K562 (cell line): ENCODE results near the gene GABARAPL1. TPM values are rescaled to one million over a fixed set of nuclear protein-coding genes. Genes with fewer than 3 reads are reported as not detected.

Experiments
- ATAC-seq: fragments of 200-7000 bp; cut with Tn5 transposase; 3 replicates; pipeline ENCODE4 v1.9.1; 2020; ENCODE audit warnings: moderate library complexity
- BruUV-seq: library from RNA; stranded (reverse); fragments of 400-500 nt; replicated peaks from 2 replicates; lab custom pipeline; 2021; lab: Mats Ljungman, UMichigan
- CTCF ChIA-PET: fragments of 300-600 bp; formaldehyde crosslinking; extraction: SDS; loops from one replicate; lab custom pipeline; 2021; ENCODE audit warnings: low intra/inter-chr PET ratio; lab: Yijun Ruan, JAX
- POLR2A ChIA-PET: fragments of 300-600, 350-650 bp; sonication (Branson Sonifier 250); formaldehyde crosslinking; extraction: SDS; loops from one replicate; lab custom pipeline; 2021; ENCODE audit warnings: antibody characterized with exemption, inconsistent platforms; lab: Yijun Ruan, JAX
- DNase-seq, 4 experiments: peaks; one replicate each; pipeline versions ENCODE4 v3.0.0 to v3.0.0-alpha.2; 2011 to 2018; ENCODE audit warnings: low spot score in 3 of 4, mixed read lengths in 3 of 4; ENCODE audit errors: extremely low read depth in 1 of 4
- FAIRE-seq: peaks from 2 replicates; lab custom pipeline; 2011; peaks lifted over from hg19 to GRCh38; lab: Jason Lieb, UNC
- H2AFZ ChIP-seq: 2 replicates; pipeline ENCODE4 v1.6.0; 2011; ENCODE audit warnings: low read depth, low read length, control low read depth, inconsistent platforms
- H3K27ac ChIP-seq: fragments of 200-600 bp; 3 replicates; pipeline ENCODE4 v1.8.0; 2011; ENCODE audit warnings: low read depth, mild to moderate bottlenecking, control low read depth, inconsistent platforms, low read length, moderate library complexity, mixed read lengths; ENCODE audit errors: extremely low read depth
- H3K27me3 ChIP-seq, 2 experiments: fragments of 300-600 bp in 1 of 2; 2 replicates in 1 of 2; 3 replicates in 1 of 2; pipeline versions ENCODE4 v1.6.0 to v1.8.0; 2011; ENCODE audit warnings: inconsistent platforms in 2 of 2, low read length in 2 of 2, mild to moderate bottlenecking in 1 of 2, mixed read lengths in 1 of 2, moderate library complexity in 1 of 2; ENCODE audit not compliant: control insufficient read depth in 2 of 2, insufficient read depth in 2 of 2
- H3K36me3 ChIP-seq: fragments of 300-600 bp; 3 replicates; pipeline ENCODE4 v1.8.0; 2011; ENCODE audit warnings: mild to moderate bottlenecking, low read length, inconsistent platforms; ENCODE audit not compliant: control insufficient read depth, insufficient read depth
- H3K4me1 ChIP-seq, 2 experiments: fragments of 200-600 bp in 1 of 2; replicated peaks in 1 of 2; 2 replicates in 1 of 2; 3 replicates in 1 of 2; pipeline versions ENCODE4 v1.5.1 to v1.8.0; 2011; ENCODE audit warnings: inconsistent platforms in 2 of 2, low read length in 2 of 2, mild to moderate bottlenecking in 1 of 2, mixed read lengths in 1 of 2, moderate library complexity in 1 of 2; ENCODE audit not compliant: control insufficient read depth in 2 of 2, insufficient read depth in 2 of 2
- H3K4me2 ChIP-seq: 2 replicates; pipeline ENCODE4 v1.6.1; 2011; ENCODE audit warnings: low read length, control low read depth, inconsistent platforms, mixed read lengths; ENCODE audit not compliant: insufficient read depth
- H3K4me3 ChIP-seq: fragments of 200-600 bp; sonication (generic), shearing (Covaris generic); 2 replicates; pipeline ENCODE4 v1.5.1; 2016; ENCODE audit warnings: control low read depth, inconsistent platforms
- H3K79me2 ChIP-seq: fragments of 200-600 bp; 3 replicates; pipeline ENCODE4 v1.8.0; 2011; ENCODE audit warnings: low read length, inconsistent platforms; ENCODE audit not compliant: control insufficient read depth, insufficient read depth
- H3K9ac ChIP-seq, 2 experiments: 2 replicates each; pipeline versions ENCODE4 v1.6.0 to v1.6.1; 2011; ENCODE audit warnings: low read depth in 2 of 2, low read length in 2 of 2, control low read depth in 1 of 2, inconsistent platforms in 1 of 2, mild to moderate bottlenecking in 1 of 2, mixed read lengths in 1 of 2; ENCODE audit not compliant: insufficient read depth in 1 of 2
- H3K9me1 ChIP-seq: one replicate; pipeline ENCODE4 v1.6.0; 2011; ENCODE audit warnings: inconsistent platforms, mild to moderate bottlenecking, low read length, moderate library complexity; ENCODE audit not compliant: control insufficient read depth, insufficient read depth
- H3K9me3 ChIP-seq: replicated peaks from 2 replicates; pipeline ENCODE4 v1.5.1; 2011; ENCODE audit warnings: low read depth, low read length, inconsistent platforms; ENCODE audit not compliant: control insufficient read depth, insufficient read depth
- H4K20me1 ChIP-seq: replicated peaks from 2 replicates; pipeline ENCODE4 v1.6.1; 2011; ENCODE audit warnings: low read length, inconsistent platforms, mixed read lengths; ENCODE audit not compliant: control insufficient read depth, insufficient read depth
- EP300 ChIP-seq: IDR thresholded peaks from 2 replicates; pipeline ENCODE4 v1.6.1; 2012; ENCODE audit warnings: low read length, improper control_type of control experiment
- FOXA3 ChIP-seq, 2 experiments: fragments of 450-650 bp in 1 of 2; sonication (generic) in 1 of 2; formaldehyde crosslinking; IDR thresholded peaks in 1 of 2; conservative IDR thresholded peaks in 1 of 2; 2 replicates each; pipeline versions ENCODE4 v1.4.0 to v1.8.0; 2020 to 2022; ENCODE audit warnings: mild to moderate bottlenecking in 2 of 2, missing genetic modification reagents in 1 of 2
- FOXK2 ChIP-seq, 2 experiments: fragments of 450-650 bp; IDR thresholded peaks in 1 of 2; conservative IDR thresholded peaks in 1 of 2; 2 replicates each; pipeline ENCODE4 v1.6.1; 2016; ENCODE audit warnings: low read depth in 2 of 2, mild to moderate bottlenecking in 1 of 2
- KDM4B ChIP-seq, 2 experiments: fragments of 450-650 bp in 1 of 2; sonication (generic) in 1 of 2; IDR thresholded peaks; 2 replicates each; pipeline ENCODE4 v1.6.1; 2016 to 2017; ENCODE audit warnings: borderline replicate concordance in 2 of 2, antibody characterized with exemption in 1 of 2, low read depth in 1 of 2, mild to moderate bottlenecking in 1 of 2
- PYGO2 ChIP-seq: fragments of 450-650 bp; IDR thresholded peaks from 2 replicates; pipeline ENCODE4 v1.6.1; 2016; ENCODE audit warnings: mild to moderate bottlenecking, missing genetic modification characterization, moderate library complexity, missing compliant biosample characterization
- SIX5 ChIP-seq, 2 experiments: IDR thresholded peaks; 2 replicates each; pipeline ENCODE4 v1.6.1; 2011; ENCODE audit warnings: low read length in 2 of 2, borderline replicate concordance in 1 of 2, low read depth in 1 of 2, mild to moderate bottlenecking in 1 of 2, moderate library complexity in 1 of 2; ENCODE audit not compliant: insufficient read depth in 1 of 2
- SREBF2 ChIP-seq: sonication (generic); formaldehyde crosslinking; IDR thresholded peaks from 2 replicates; pipeline ENCODE4 v1.4.0; 2020; ENCODE audit warnings: mild to moderate bottlenecking, missing genetic modification reagents
- SRSF7 ChIP-seq: fragments of 200-400 bp; formaldehyde crosslinking; optimal IDR thresholded peaks from 2 replicates; pipeline ENCODE3; 2017; ENCODE audit warnings: mild to moderate bottlenecking, low read depth, low read length
- TAF1 ChIP-seq: IDR thresholded peaks from 2 replicates; pipeline ENCODE4 v1.6.1; 2011; ENCODE audit warnings: mild to moderate bottlenecking, low read length, moderate library complexity; ENCODE audit not compliant: insufficient read depth, control insufficient read depth, severe bottlenecking; ENCODE audit errors: extremely low read depth
- WGBS: fragments of 100-300 bp; shearing (Covaris generic); methylation state at CpG from one replicate; pipeline ENCODE4 v1.1.6; 2016; ENCODE audit warnings: low coverage, mixed read lengths; ENCODE audit not compliant: insufficient coverage; ENCODE audit errors: missing lambda C conversion rate; 5-methylcytosine and 5-hydroxymethylcytosine counted together
- in situ Hi-C: fragments of 300-500 bp; cut with MboI; formaldehyde crosslinking; loops from 4 replicates; pipeline ENCODE4 v1.15.0; 2018; ENCODE audit warnings: inconsistent platforms, mixed read lengths
- intact Hi-C: fragments of 100-400 bp; cut with micrococcal nuclease; formaldehyde crosslinking; loops from 2 replicates; pipeline ENCODE4 v1.14.2; 2022
- polyA plus RNA-seq, 8 experiments: library from polyadenylated mRNA; depleted of rRNA in 4 of 8; stranded (reverse) in 5 of 8; unstranded in 3 of 8; fragments of >200 nt; fragmentation: Nextera tagmentation in 2 of 8; fragmentation: Illumina TruSeq in 1 of 8; extraction: Ambion mirVana in 2 of 8; extraction: Trizol in 1 of 8; gene quantifications; 2 replicates each; pipeline versions ENCODE4 v1.2.1 to v1.2.3, GENCODE V29; 2011 to 2014; ENCODE audit warnings: inconsistent platforms in 1 of 8, missing spikeins in 1 of 8
- total RNA-seq, 7 experiments: library from RNA; depleted of rRNA in 6 of 7; stranded (reverse); fragments of >200 nt in 6 of 7; fragmentation: Illumina TruSeq in 2 of 7; extraction: Trizol in 2 of 7; gene quantifications; 2 replicates each; pipeline versions ENCODE4 v1.2.1 to v1.2.3, GENCODE V29; 2011 to 2021; ENCODE audit warnings: low replicate concordance in 1 of 7
- TF ChIP-seq, protein P1 (sequence below): sonication (generic); formaldehyde crosslinking; IDR thresholded peaks from 2 replicates; pipeline ENCODE4 v1.8.0; 2022; ENCODE audit warnings: mild to moderate bottlenecking, missing genetic modification reagents, borderline replicate concordance

The GABARAPL1 gene
- total and polyA plus RNA-seq, 9 of the 15 experiments (the other 6 are each of a cell fraction or from before 2014, with no cell fraction given), result 2.3 to 15.9 (median 11.3) TPM

DNA sequence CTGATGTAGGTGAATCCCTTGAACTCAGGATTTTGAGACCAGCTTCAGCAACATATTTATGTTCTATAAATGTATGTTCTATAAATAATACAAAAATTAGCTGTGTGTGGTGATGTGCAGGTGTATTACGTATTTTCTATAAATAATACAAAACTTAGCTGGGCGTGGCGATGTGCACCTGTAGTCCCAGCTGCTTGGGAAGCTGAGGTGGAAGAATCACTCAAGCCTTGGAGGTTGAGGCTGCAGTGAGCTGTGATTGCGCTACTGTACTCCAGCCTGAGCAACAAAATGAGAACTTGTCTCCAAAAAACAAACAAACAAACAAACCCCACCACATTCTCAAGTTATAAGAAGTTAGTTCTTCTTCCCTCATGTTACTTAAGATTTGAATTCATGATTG, 39.5 kb downstream of the GABARAPL1 start:
- BruUV-seq, result no TSS peak

More for the DNA sequence above, 39.5 kb downstream of the GABARAPL1 start:
- in situ Hi-C loops, result no loop called here
- Histone ChIP-seq H3K4me2 (no peak overlapping the region), H3K27ac (no peak overlapping the region), H4K20me1 (no peaks in the 10 kb centered on the region), H3K27me3 (no peaks in the 10 kb centered on the region), H3K9me3 (no peaks in the 10 kb centered on the region), H2AFZ (no peak overlapping the region), H3K9me1 (no peaks in the 10 kb centered on the region), H3K79me2 (no peaks in the 10 kb centered on the region), H3K4me1 (no peaks in the 10 kb centered on the region), H3K36me3 (no peaks in the 10 kb centered on the region), H3K9ac (no peak overlapping the region), H3K4me3 (no peak overlapping the region)
- WGBS, result 5% methylated on average over 4 of the region's 4 CpGs
- DNase-seq (no peak), FAIRE-seq (no peak), ATAC-seq (no peak)
- intact Hi-C loops, result no loop called here
- CTCF ChIA-PET, result no interaction called here
- TF ChIP-seq SRSF7 (no peak), FOXK2 (conservative IDR thresholded peaks at IDR 0.05 in 1 of 2, IDR thresholded peaks at IDR 0.05 in 1 of 2; ENCODE audit: low read depth in 2 of 2) (no peak), SREBF2 (CRISPR knock-in tag) (no peak), SIX5 (IDR thresholded peaks at IDR 0.05; ENCODE audit: borderline replicate concordance in 1 of 2, insufficient read depth in 1 of 2, low read depth in 1 of 2, low read length in 2 of 2) (no peak), TAF1 (no peak), FOXA3 (CRISPR knock-in tag; conservative IDR thresholded peaks at IDR 0.05 in 1 of 2, IDR thresholded peaks at IDR 0.05 in 1 of 2) (no peak), EP300 (no peak), PYGO2 (tag) (no peak), KDM4B (IDR thresholded peaks at IDR 0.05; ENCODE audit: borderline replicate concordance in 2 of 2, low read depth in 1 of 2) (no peak)
- TF ChIP-seq, protein P1, sequence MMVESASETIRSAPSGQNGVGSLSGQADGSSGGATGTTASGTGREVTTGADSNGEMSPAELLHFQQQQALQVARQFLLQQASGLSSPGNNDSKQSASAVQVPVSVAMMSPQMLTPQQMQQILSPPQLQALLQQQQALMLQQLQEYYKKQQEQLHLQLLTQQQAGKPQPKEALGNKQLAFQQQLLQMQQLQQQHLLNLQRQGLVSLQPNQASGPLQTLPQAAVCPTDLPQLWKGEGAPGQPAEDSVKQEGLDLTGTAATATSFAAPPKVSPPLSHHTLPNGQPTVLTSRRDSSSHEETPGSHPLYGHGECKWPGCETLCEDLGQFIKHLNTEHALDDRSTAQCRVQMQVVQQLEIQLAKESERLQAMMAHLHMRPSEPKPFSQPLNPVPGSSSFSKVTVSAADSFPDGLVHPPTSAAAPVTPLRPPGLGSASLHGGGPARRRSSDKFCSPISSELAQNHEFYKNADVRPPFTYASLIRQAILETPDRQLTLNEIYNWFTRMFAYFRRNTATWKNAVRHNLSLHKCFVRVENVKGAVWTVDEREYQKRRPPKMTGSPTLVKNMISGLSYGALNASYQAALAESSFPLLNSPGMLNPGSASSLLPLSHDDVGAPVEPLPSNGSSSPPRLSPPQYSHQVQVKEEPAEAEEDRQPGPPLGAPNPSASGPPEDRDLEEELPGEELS (CRISPR knock-in tag), result no peak
- POLR2A ChIA-PET, result interaction anchor here (1.1 kb wide), 1 partner anchor 11 kb away, joined by 3 read pairs; no protein-coding TSS in a partner anchor
